ENCODE results near the gene ABCC6. TPM values are rescaled to one million over a fixed set of nuclear protein-coding genes. Genes with fewer than 3 reads are reported as not detected.
"Not testable (repeated sequence)": the region's sequence is repeated elsewhere in the genome, so short reads cannot be mapped to it uniquely, and the experiment has no call there.

ABCC6 gene
- total RNA-seq, 1 experiment from 2014 or later: 1.1 TPM

GRCh38 chr16:16162591-16162990, 60.7 kb downstream of the ABCC6 start:
- H2AFZ ChIP-seq (ENCODE audit: low read length): no peak overlapping the region
- H3K27ac ChIP-seq (ENCODE audit: insufficient read length, low read depth, low read length): no peak overlapping the region
- H3K27me3 Mint-ChIP-seq (ENCODE audit: low read depth): peaks cover 6% of the 10 kb centered on the region
- H3T11ph ChIP-seq (ENCODE audit: low read length): no peak overlapping the region
- DNase-seq: no peak
- peaks cover 25 to 30% of the 10 kb centered on the region in 2 experiments for H3K9me3 Mint-ChIP-seq
- no peak overlapping the region for H2BK12ac ChIP-seq (ENCODE audit: insufficient read length, low read depth, low read length)
- H3K56ac ChIP-seq (ENCODE audit: insufficient read length, low read depth, low read length): no peak overlapping the region
- no peak overlapping the region for H3K23ac ChIP-seq (ENCODE audit: insufficient read length, low read depth, low read length)
- no peak overlapping the region for H4K91ac ChIP-seq (ENCODE audit: insufficient read length, low read depth, low read length)
- H3K18ac ChIP-seq (ENCODE audit: insufficient read length, low read depth, low read length): no peak overlapping the region
- H2BK120ac ChIP-seq (ENCODE audit: low read depth, low read length, poor library complexity, severe bottlenecking): no peak overlapping the region
- H3K23me2 ChIP-seq (ENCODE audit: insufficient read length, low read depth, low read length, poor library complexity, severe bottlenecking): no peaks in the 10 kb centered on the region
- H3K4me3 Mint-ChIP-seq: no peak overlapping the region
- H3K27me3 ChIP-seq (ENCODE audit: insufficient read depth, low read length): no peaks in the 10 kb centered on the region
- H3K79me2 ChIP-seq (ENCODE audit: insufficient read depth, low read length): no peaks in the 10 kb centered on the region
- H4K5ac ChIP-seq (ENCODE audit: insufficient read length, low read depth, low read length): no peak overlapping the region
- no peak overlapping the region for H4K8ac ChIP-seq (replicated peaks; ENCODE audit: insufficient read length, low read depth, low read length)
- H3K4me1 Mint-ChIP-seq: no peaks in the 10 kb centered on the region
- no CpG with 5 or more reads among the region's 3 CpGs for WGBS (ENCODE audit: extremely low coverage, insufficient read length, low lambda C conversion rate)
- no peak overlapping the region; a peak in 1 of 7 replicates for H3K27ac Mint-ChIP-seq
- TF ChIP-seq, protein P1, sequence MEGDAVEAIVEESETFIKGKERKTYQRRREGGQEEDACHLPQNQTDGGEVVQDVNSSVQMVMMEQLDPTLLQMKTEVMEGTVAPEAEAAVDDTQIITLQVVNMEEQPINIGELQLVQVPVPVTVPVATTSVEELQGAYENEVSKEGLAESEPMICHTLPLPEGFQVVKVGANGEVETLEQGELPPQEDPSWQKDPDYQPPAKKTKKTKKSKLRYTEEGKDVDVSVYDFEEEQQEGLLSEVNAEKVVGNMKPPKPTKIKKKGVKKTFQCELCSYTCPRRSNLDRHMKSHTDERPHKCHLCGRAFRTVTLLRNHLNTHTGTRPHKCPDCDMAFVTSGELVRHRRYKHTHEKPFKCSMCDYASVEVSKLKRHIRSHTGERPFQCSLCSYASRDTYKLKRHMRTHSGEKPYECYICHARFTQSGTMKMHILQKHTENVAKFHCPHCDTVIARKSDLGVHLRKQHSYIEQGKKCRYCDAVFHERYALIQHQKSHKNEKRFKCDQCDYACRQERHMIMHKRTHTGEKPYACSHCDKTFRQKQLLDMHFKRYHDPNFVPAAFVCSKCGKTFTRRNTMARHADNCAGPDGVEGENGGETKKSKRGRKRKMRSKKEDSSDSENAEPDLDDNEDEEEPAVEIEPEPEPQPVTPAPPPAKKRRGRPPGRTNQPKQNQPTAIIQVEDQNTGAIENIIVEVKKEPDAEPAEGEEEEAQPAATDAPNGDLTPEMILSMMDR (conservative IDR thresholded peaks at IDR 0.05): no peak
- no peak overlapping the region for H3K4ac ChIP-seq (ENCODE audit: low read depth, low read length)
- H4K20me1 ChIP-seq (ENCODE audit: control insufficient read depth, insufficient read depth, insufficient read length): no peaks in the 10 kb centered on the region
- H2AK5ac ChIP-seq (ENCODE audit: insufficient read length, low read length): no peak overlapping the region
- H3K9ac ChIP-seq (ENCODE audit: extremely low read depth, insufficient read length, low read length): no peak overlapping the region
- H3K4me2 ChIP-seq (ENCODE audit: insufficient read depth, insufficient read length, low read length): no peak overlapping the region
- H2BK5ac ChIP-seq (ENCODE audit: insufficient read length, low read length): no peak overlapping the region
- H2BK15ac ChIP-seq (ENCODE audit: low read depth, low read length): no peak overlapping the region
- no peak overlapping the region for H3K14ac ChIP-seq (ENCODE audit: insufficient read depth, low read length)
- H3K9me3 ChIP-seq (ENCODE audit: control insufficient read depth, low read depth, low read length): peaks cover 17% of the 10 kb centered on the region
- H3K4me1 ChIP-seq (ENCODE audit: insufficient read depth, low read length): no peaks in the 10 kb centered on the region
- no peaks in the 10 kb centered on the region for H3K79me1 ChIP-seq (ENCODE audit: insufficient read depth, low read depth, low read length, poor library complexity, severe bottlenecking)
- no peak overlapping the region for H2BK20ac ChIP-seq (ENCODE audit: low read depth, low read length, poor library complexity, severe bottlenecking)
- peaks cover 3 to 10% (median 4%) of the 10 kb centered on the region in 3 experiments for H3K36me3 Mint-ChIP-seq (ENCODE audit: insufficient read depth in 1 of 3, low read depth in 3 of 3)

DNA sequence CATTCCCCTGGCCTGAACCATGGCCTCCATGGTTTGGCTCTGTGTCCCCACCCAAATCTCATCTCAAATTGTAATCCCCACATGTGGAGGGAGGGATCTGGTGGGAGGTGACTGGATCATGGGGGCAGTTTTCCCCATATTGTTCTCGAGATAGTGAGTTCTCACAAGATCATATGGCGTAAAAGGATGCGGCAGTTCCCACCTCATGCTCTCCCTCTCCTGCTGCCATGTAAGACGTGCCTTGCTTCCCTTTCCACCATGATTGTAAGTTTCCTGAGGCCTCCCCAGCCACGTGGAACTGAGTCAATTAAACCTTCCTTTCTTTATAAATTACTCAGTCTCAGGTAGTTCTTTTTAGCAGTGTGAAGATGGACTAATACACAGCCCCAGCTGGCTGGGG, 61.5 kb downstream of the ABCC6 start:
- not testable (repeated sequence) for H3K9ac ChIP-seq (ENCODE audit: extremely low read depth, insufficient read length, low read length); H4K8ac ChIP-seq (replicated peaks; ENCODE audit: insufficient read length, low read depth, low read length); H3K14ac ChIP-seq (ENCODE audit: insufficient read depth, low read length); H3K4me3 Mint-ChIP-seq; H3K27ac ChIP-seq (ENCODE audit: insufficient read length, low read depth, low read length); H2BK120ac ChIP-seq (ENCODE audit: low read depth, low read length, poor library complexity, severe bottlenecking); H4K5ac ChIP-seq (ENCODE audit: insufficient read length, low read depth, low read length); H4K20me1 ChIP-seq (ENCODE audit: control insufficient read depth, insufficient read depth, insufficient read length); H3K18ac ChIP-seq (ENCODE audit: insufficient read length, low read depth, low read length); H4K91ac ChIP-seq (ENCODE audit: insufficient read length, low read depth, low read length); H2BK12ac ChIP-seq (ENCODE audit: insufficient read length, low read depth, low read length); H3K79me1 ChIP-seq (ENCODE audit: insufficient read depth, low read depth, low read length, poor library complexity, severe bottlenecking); H3K79me2 ChIP-seq (ENCODE audit: insufficient read depth, low read length); H3T11ph ChIP-seq (ENCODE audit: low read length); H3K27me3 ChIP-seq (ENCODE audit: insufficient read depth, low read length); H3K4me1 ChIP-seq (ENCODE audit: insufficient read depth, low read length); H2AFZ ChIP-seq (ENCODE audit: low read length); H3K27ac Mint-ChIP-seq; H3K23ac ChIP-seq (ENCODE audit: insufficient read length, low read depth, low read length); H3K23me2 ChIP-seq (ENCODE audit: insufficient read length, low read depth, low read length, poor library complexity, severe bottlenecking); H2BK20ac ChIP-seq (ENCODE audit: low read depth, low read length, poor library complexity, severe bottlenecking); H3K4me1 Mint-ChIP-seq; H3K36me3 Mint-ChIP-seq (ENCODE audit: insufficient read depth in 1 of 3, low read depth in 3 of 3); DNase-seq; H3K4me2 ChIP-seq (ENCODE audit: insufficient read depth, insufficient read length, low read length); H2BK5ac ChIP-seq (ENCODE audit: insufficient read length, low read length); H2AK5ac ChIP-seq (ENCODE audit: insufficient read length, low read length); H3K27me3 Mint-ChIP-seq (ENCODE audit: low read depth); H3K4ac ChIP-seq (ENCODE audit: low read depth, low read length); H3K56ac ChIP-seq (ENCODE audit: insufficient read length, low read depth, low read length); H2BK15ac ChIP-seq (ENCODE audit: low read depth, low read length)
- WGBS (ENCODE audit: extremely low coverage, insufficient read length, low lambda C conversion rate): no CpG with 5 or more reads among the region's 5 CpGs
- peaks cover 29 to 35% of the 10 kb centered on the region in 2 experiments for H3K9me3 Mint-ChIP-seq
- H3K9me3 ChIP-seq (ENCODE audit: control insufficient read depth, low read depth, low read length): peaks cover 20% of the 10 kb centered on the region
